H1 (cell line): ENCODE measurements around the gene ARHGAP35. TPM values are rescaled to one million over a fixed set of nuclear protein-coding genes. Genes with fewer than 3 reads are reported as not detected.
"Not testable (repeated sequence)": the region's sequence is repeated elsewhere in the genome, so short reads cannot be mapped to it uniquely, and the experiment has no call there.

ENCODE experiments used
- CTCF ChIA-PET: fragments of 300-600 bp; sonication (Branson Sonifier 250); formaldehyde crosslinking; loops from one replicate; lab custom pipeline; 2021; ENCODE audit not compliant: partially characterized antibody; lab: Charles Lee
- POLR2A ChIA-PET: fragments of 300-600 bp; sonication (Branson Sonifier 250); formaldehyde crosslinking; loops from one replicate; lab custom pipeline; 2021; ENCODE audit warnings: inconsistent platforms; ENCODE audit not compliant: partially characterized antibody; lab: Charles Lee
- DNase-seq, 2 experiments: peaks; one replicate each; pipeline versions ENCODE4 v3.0.0 to v3.0.0-alpha.2; 2010 to 2022; ENCODE audit warnings: low spot score in 2 of 2, low read depth in 1 of 2, mixed read lengths in 1 of 2
- FAIRE-seq: peaks from 2 replicates; lab custom pipeline; 2011; peaks lifted over from hg19 to GRCh38; lab: Jason Lieb, UNC
- H2AFZ ChIP-seq: 2 replicates; pipeline ENCODE4 v1.8.1; 2012; ENCODE audit warnings: low read length, inconsistent platforms
- H2AK5ac ChIP-seq: 2 replicates; pipeline ENCODE4 v1.6.1; 2013; ENCODE audit warnings: low read depth, low read length
- H2BK120ac ChIP-seq: replicated peaks from 2 replicates; pipeline ENCODE3; 2013; ENCODE audit warnings: low read depth, low read length, inconsistent platforms
- H2BK12ac ChIP-seq: 2 replicates; pipeline ENCODE4 v1.6.1; 2013; ENCODE audit warnings: low read depth, low read length
- H2BK15ac ChIP-seq: 2 replicates; pipeline ENCODE4 v1.6.1; 2013; ENCODE audit warnings: low read length
- H2BK20ac ChIP-seq: 2 replicates; pipeline ENCODE4 v1.6.1; 2013; ENCODE audit warnings: low read length
- H2BK5ac ChIP-seq: 2 replicates; pipeline ENCODE4 v1.6.1; 2013; ENCODE audit warnings: low read depth, low read length
- H3K14ac ChIP-seq: 2 replicates; pipeline ENCODE4 v1.6.1; 2013; ENCODE audit warnings: inconsistent platforms; ENCODE audit not compliant: insufficient read length
- H3K18ac ChIP-seq: 2 replicates; pipeline ENCODE4 v1.6.1; 2013; ENCODE audit warnings: low read length; ENCODE audit errors: extremely low read depth
- H3K23ac ChIP-seq: 2 replicates; pipeline ENCODE4 v1.6.1; 2013; ENCODE audit warnings: inconsistent platforms; ENCODE audit not compliant: insufficient read length
- H3K23me2 ChIP-seq: 2 replicates; pipeline ENCODE4 v1.6.1; 2013; ENCODE audit warnings: low read depth, low read length
- H3K27ac ChIP-seq: 2 replicates; pipeline ENCODE4 v1.6.1; 2011; ENCODE audit warnings: low read depth, low read length, inconsistent platforms
- H3K27me3 ChIP-seq, 4 experiments: replicated peaks in 1 of 4; 1 replicate in 1 of 4; 2 replicates in 3 of 4; pipeline versions ENCODE4 v1.6.1 to v1.8.1; 2011 to 2013; ENCODE audit warnings: low read length in 3 of 4, mild to moderate bottlenecking in 3 of 4, inconsistent platforms in 2 of 4, mixed read lengths in 2 of 4, moderate library complexity in 1 of 4; ENCODE audit not compliant: control insufficient read depth in 3 of 4, insufficient read depth in 3 of 4; ENCODE audit errors: extremely low read depth in 1 of 4
- H3K36me3 ChIP-seq, 4 experiments: 2 replicates each; pipeline versions ENCODE4 v1.6.1 to v1.8.1; 2011 to 2013; ENCODE audit warnings: mild to moderate bottlenecking in 4 of 4, low read length in 3 of 4, moderate library complexity in 2 of 4, control low read depth in 1 of 4, inconsistent platforms in 1 of 4; ENCODE audit not compliant: insufficient read depth in 4 of 4, control insufficient read depth in 2 of 4
- H3K4ac ChIP-seq: replicated peaks from 2 replicates; pipeline ENCODE3; 2013; ENCODE audit warnings: low read length, low read depth, mixed read lengths, inconsistent platforms; ENCODE audit not compliant: insufficient read length
- H3K4me1 ChIP-seq, 4 experiments: replicated peaks in 1 of 4; 1 replicate in 1 of 4; 2 replicates in 3 of 4; pipeline versions ENCODE4 v1.6.1 to v1.8.1; 2011 to 2013; ENCODE audit warnings: low read length in 3 of 4, inconsistent platforms in 2 of 4, mixed read lengths in 1 of 4; ENCODE audit not compliant: insufficient read depth in 4 of 4, control insufficient read depth in 3 of 4
- H3K4me2 ChIP-seq, 2 experiments: 2 replicates each; pipeline versions ENCODE4 v1.6.1 to v1.8.1; 2011 to 2013; ENCODE audit warnings: low read depth in 2 of 2, low read length in 2 of 2, control low read depth in 1 of 2, inconsistent platforms in 1 of 2, mild to moderate bottlenecking in 1 of 2; ENCODE audit not compliant: insufficient read depth in 1 of 2
- H3K4me3 ChIP-seq, 4 experiments: fragments of 200-600, 300-600 bp in 1 of 4; sonication (generic), shearing (Covaris generic), sonication (Bioruptor Twin) in 1 of 4; 2 replicates each; pipeline versions ENCODE4 v1.5.1 to v1.8.1; 2011 to 2016; ENCODE audit warnings: low read length in 4 of 4, low read depth in 3 of 4, control low read depth in 2 of 4, inconsistent platforms in 2 of 4, mild to moderate bottlenecking in 2 of 4, mixed read lengths in 1 of 4, moderate library complexity in 1 of 4; ENCODE audit not compliant: insufficient read depth in 2 of 4; ENCODE audit errors: extremely low read depth in 1 of 4
- H3K56ac ChIP-seq: replicated peaks from 2 replicates; pipeline ENCODE3; 2013; ENCODE audit warnings: low read depth, mild to moderate bottlenecking, mixed read lengths, low read length, inconsistent platforms; ENCODE audit not compliant: insufficient read length
- H3K79me1 ChIP-seq: 2 replicates; pipeline ENCODE4 v1.6.1; 2013; ENCODE audit warnings: low read depth, low read length, control low read depth
- H3K79me2 ChIP-seq, 2 experiments: 2 replicates each; pipeline versions ENCODE4 v1.6.1 to v1.8.1; 2012 to 2013; ENCODE audit warnings: low read length in 2 of 2, mild to moderate bottlenecking in 2 of 2, inconsistent platforms in 1 of 2; ENCODE audit not compliant: insufficient read depth in 2 of 2, control insufficient read depth in 1 of 2
- H3K9ac ChIP-seq, 4 experiments: replicated peaks in 1 of 4; 1 replicate in 1 of 4; 2 replicates in 3 of 4; pipeline versions ENCODE4 v1.6.1 to v1.8.1; 2011 to 2013; ENCODE audit warnings: low read depth in 3 of 4, low read length in 3 of 4, control low read depth in 2 of 4, mild to moderate bottlenecking in 2 of 4, moderate library complexity in 2 of 4, inconsistent platforms in 1 of 4; ENCODE audit errors: extremely low read depth in 1 of 4
- H3K9me3 ChIP-seq, 2 experiments: 2 replicates each; pipeline versions ENCODE4 v1.6.1 to v1.8.1; 2012 to 2013; ENCODE audit warnings: mild to moderate bottlenecking in 2 of 2, moderate library complexity in 2 of 2, control low read depth in 1 of 2, inconsistent platforms in 1 of 2, low read depth in 1 of 2, low read length in 1 of 2, mixed read lengths in 1 of 2; ENCODE audit not compliant: insufficient read depth in 2 of 2
- H4K20me1 ChIP-seq, 2 experiments: replicated peaks in 1 of 2; 2 replicates each; pipeline versions ENCODE3 to v1.8.1; 2011 to 2013; ENCODE audit warnings: inconsistent platforms in 2 of 2, low read length in 2 of 2, mild to moderate bottlenecking in 1 of 2; ENCODE audit not compliant: insufficient read depth in 2 of 2, control insufficient read depth in 1 of 2
- H4K5ac ChIP-seq: 2 replicates; pipeline ENCODE4 v1.6.1; 2013; ENCODE audit warnings: low read length, low read depth, mixed read lengths, inconsistent platforms; ENCODE audit not compliant: insufficient read length
- H4K8ac ChIP-seq: 2 replicates; pipeline ENCODE4 v1.8.0; 2013; ENCODE audit warnings: mild to moderate bottlenecking, moderate library complexity, low read length, inconsistent platforms; ENCODE audit not compliant: insufficient read depth; ENCODE audit errors: extremely low read depth
- H4K91ac ChIP-seq: replicated peaks from 2 replicates; pipeline ENCODE3; 2013; ENCODE audit warnings: low read length, mixed read lengths, inconsistent platforms; ENCODE audit not compliant: insufficient read length
- WGBS, 2 experiments: shearing (Covaris generic) in 1 of 2; methylation state at CpG; one replicate each; pipeline versions ENCODE4 v1.1.6 to v1.1.7; 2013 to 2015; ENCODE audit warnings: low lambda C conversion rate in 2 of 2, mixed read lengths in 2 of 2, inconsistent platforms in 1 of 2, low coverage in 1 of 2, missing lambda C conversion rate in 1 of 2; ENCODE audit not compliant: insufficient replicate concordance in 2 of 2, insufficient coverage in 1 of 2, insufficient read length in 1 of 2; ENCODE audit errors: extremely low coverage in 1 of 2, missing lambda C conversion rate in 1 of 2; 5-methylcytosine and 5-hydroxymethylcytosine counted together
- polyA plus RNA-seq, 7 experiments: library from polyadenylated mRNA; depleted of rRNA in 3 of 7; stranded (reverse) in 5 of 7; unstranded in 2 of 7; fragments of >200 nt in 5 of 7; fragments of 200-250 nt in 2 of 7; gene quantifications; 1 replicate in 5 of 7; 2 replicates in 1 of 7; 4 replicates in 1 of 7; pipeline versions ENCODE4 v1.2.1 to v1.2.3, GENCODE V29; 2011 to 2013; ENCODE audit warnings: missing spikeins in 2 of 7, mixed read lengths in 2 of 7
- total RNA-seq: library from RNA; stranded (reverse); fragmentation: NEBNext Ultra II Directional; extraction: Animal tissue kit (Norgen Biotek cat#: 25700); gene quantifications from 2 replicates; pipeline ENCODE4 v1.2.1, GENCODE V29; 2021

Gene ARHGAP35
- total and polyA plus RNA-seq, 2 of the 8 experiments (the other 6 are each of a cell fraction or from before 2014, with no cell fraction given) = 29.7 to 64.5 TPM

GRCh38 chr19:46854698-46855097 is 6.1 kb upstream of the ARHGAP35 start:
- not testable (repeated sequence) for H4K8ac ChIP-seq, H4K20me1 ChIP-seq, H2AK5ac ChIP-seq, H2BK120ac ChIP-seq, H4K91ac ChIP-seq, H3K36me3 ChIP-seq, H3K4ac ChIP-seq, H3K18ac ChIP-seq, H3K4me3 ChIP-seq, H2BK15ac ChIP-seq, H3K27ac ChIP-seq, H2BK20ac ChIP-seq, FAIRE-seq, H2BK12ac ChIP-seq, H4K5ac ChIP-seq, H3K56ac ChIP-seq, H3K14ac ChIP-seq, H3K9me3 ChIP-seq, H3K79me1 ChIP-seq, H3K79me2 ChIP-seq, H3K4me2 ChIP-seq, H2BK5ac ChIP-seq, H3K4me1 ChIP-seq, H3K27me3 ChIP-seq, H3K23me2 ChIP-seq, H2AFZ ChIP-seq, DNase-seq, H3K9ac ChIP-seq, H3K23ac ChIP-seq
- CTCF ChIA-PET = interaction anchor here (0.8 to 2.3 kb wide), 6 partner anchors 10 to 159 kb away, joined by 3 to 7 read pairs (median 4); no protein-coding TSS in a partner anchor
- WGBS, 2 experiments = 92% methylated on average over 9 of the region's 13 CpGs; no CpG with 5 or more reads in 1 of the 2 experiments
- POLR2A ChIA-PET = interaction anchor here (0.7 to 1.9 kb wide), 5 partner anchors 12 to 274 kb away, joined by 3 to 8 read pairs (median 4); no protein-coding TSS in a partner anchor
